ENCODE results near the gene EIF4EBP2.

- TF ChIP-seq EZH2 (IDR thresholded peaks at IDR 0.05; ENCODE audit: low read depth) = no peak
- TF ChIP-seq, protein P1, sequence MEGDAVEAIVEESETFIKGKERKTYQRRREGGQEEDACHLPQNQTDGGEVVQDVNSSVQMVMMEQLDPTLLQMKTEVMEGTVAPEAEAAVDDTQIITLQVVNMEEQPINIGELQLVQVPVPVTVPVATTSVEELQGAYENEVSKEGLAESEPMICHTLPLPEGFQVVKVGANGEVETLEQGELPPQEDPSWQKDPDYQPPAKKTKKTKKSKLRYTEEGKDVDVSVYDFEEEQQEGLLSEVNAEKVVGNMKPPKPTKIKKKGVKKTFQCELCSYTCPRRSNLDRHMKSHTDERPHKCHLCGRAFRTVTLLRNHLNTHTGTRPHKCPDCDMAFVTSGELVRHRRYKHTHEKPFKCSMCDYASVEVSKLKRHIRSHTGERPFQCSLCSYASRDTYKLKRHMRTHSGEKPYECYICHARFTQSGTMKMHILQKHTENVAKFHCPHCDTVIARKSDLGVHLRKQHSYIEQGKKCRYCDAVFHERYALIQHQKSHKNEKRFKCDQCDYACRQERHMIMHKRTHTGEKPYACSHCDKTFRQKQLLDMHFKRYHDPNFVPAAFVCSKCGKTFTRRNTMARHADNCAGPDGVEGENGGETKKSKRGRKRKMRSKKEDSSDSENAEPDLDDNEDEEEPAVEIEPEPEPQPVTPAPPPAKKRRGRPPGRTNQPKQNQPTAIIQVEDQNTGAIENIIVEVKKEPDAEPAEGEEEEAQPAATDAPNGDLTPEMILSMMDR (conservative IDR thresholded peaks at IDR 0.05) = no peak
Observed at GRCh38 chr10:70371846-70372245, 32.1 kb upstream of the EIF4EBP2 start.
